Hepatocyte (in vitro differentiated cells): ENCODE measurements around the gene TMEM108. TPM values are rescaled to one million over a fixed set of nuclear protein-coding genes. Genes with fewer than 3 reads are reported as not detected.

Source experiments
- DNase-seq: peaks from one replicate; pipeline ENCODE4 v3.0.0-alpha.2; 2016; ENCODE audit warnings: low spot score
- H2AFZ ChIP-seq: fragments of 200-600 bp; sonication (generic); 2 replicates; pipeline ENCODE4 v1.6.0; 2016; ENCODE audit warnings: antibody characterized with exemption, mild to moderate bottlenecking
- H3K27ac ChIP-seq: fragments of 200-600 bp; sonication (generic); 2 replicates; pipeline ENCODE4 v1.5.1; 2016; ENCODE audit warnings: mild to moderate bottlenecking
- H3K27me3 ChIP-seq: fragments of 200-600 bp; sonication (generic); 2 replicates; pipeline ENCODE4 v1.6.1; 2016
- H3K36me3 ChIP-seq: fragments of 200-600 bp; sonication (generic); replicated peaks from 2 replicates; pipeline ENCODE4 v1.5.1; 2016; ENCODE audit warnings: low read depth; ENCODE audit not compliant: insufficient read depth
- H3K4me1 ChIP-seq: fragments of 200-600 bp; sonication (generic); 2 replicates; pipeline ENCODE4 v1.5.1; 2016; ENCODE audit warnings: mild to moderate bottlenecking, moderate library complexity; ENCODE audit not compliant: insufficient read depth
- H3K4me2 ChIP-seq: fragments of 200-600 bp; sonication (generic); 2 replicates; pipeline ENCODE4 v1.6.0; 2016
- H3K4me3 ChIP-seq: fragments of 200-600 bp; sonication (generic); 2 replicates; pipeline ENCODE4 v1.5.1; 2016; ENCODE audit warnings: mild to moderate bottlenecking
- H3K79me2 ChIP-seq: fragments of 200-600 bp; sonication (generic); 2 replicates; pipeline ENCODE4 v1.6.0; 2017; ENCODE audit warnings: mild to moderate bottlenecking
- H3K9me2 ChIP-seq: fragments of 200-600 bp; sonication (generic); replicated peaks from 2 replicates; pipeline ENCODE4 v1.6.0; 2017; ENCODE audit warnings: mild to moderate bottlenecking; ENCODE audit not compliant: insufficient read depth
- H3K9me3 ChIP-seq: fragments of 200-600 bp; sonication (generic); 2 replicates; pipeline ENCODE4 v1.5.1; 2016; ENCODE audit warnings: low read depth, mild to moderate bottlenecking
- H4K20me1 ChIP-seq: fragments of 200-600 bp; sonication (generic); 2 replicates; pipeline ENCODE4 v1.6.0; 2016; ENCODE audit warnings: mild to moderate bottlenecking; ENCODE audit not compliant: insufficient read depth, poor library complexity, severe bottlenecking
- EZH2 ChIP-seq: fragments of 200-600 bp; sonication (generic); IDR thresholded peaks from 2 replicates; pipeline ENCODE4 v1.6.1; 2016; ENCODE audit warnings: antibody characterized with exemption, mild to moderate bottlenecking, borderline replicate concordance
- EZH2phosphoT487 ChIP-seq: fragments of 200-600 bp; sonication (generic); IDR thresholded peaks from one replicate; pipeline ENCODE4 v1.6.1; 2018; ENCODE audit warnings: antibody characterized with exemption, mild to moderate bottlenecking, low read depth, moderate library complexity; ENCODE audit not compliant: unreplicated experiment, severe bottlenecking
- WGBS: methylation state at CpG from one replicate; pipeline ENCODE4 v1.1.6; 2016; ENCODE audit warnings: low lambda C conversion rate; ENCODE audit errors: missing lambda C conversion rate; 5-methylcytosine and 5-hydroxymethylcytosine counted together
- polyA plus RNA-seq: library from polyadenylated mRNA; unstranded; fragments of >200 nt; fragmentation: Nextera tagmentation; extraction: Ambion mirVana; gene quantifications from 2 replicates; pipeline ENCODE4 v1.2.1, GENCODE V29; 2016
- total RNA-seq: library from RNA; depleted of rRNA; stranded (reverse); fragments of >200 nt; gene quantifications from 2 replicates; pipeline ENCODE4 v1.2.3, GENCODE V29; 2014
- TF ChIP-seq, protein P1 (sequence below): fragments of 200-600 bp; sonication (generic); IDR thresholded peaks from 2 replicates; pipeline ENCODE4 v1.5.1; 2016; ENCODE audit warnings: antibody characterized with exemption, mild to moderate bottlenecking; ENCODE audit not compliant: poor library complexity

Gene TMEM108
- total and polyA plus RNA-seq, 2 experiments from 2014 or later, result 0.53 to 6.5 TPM

DNA sequence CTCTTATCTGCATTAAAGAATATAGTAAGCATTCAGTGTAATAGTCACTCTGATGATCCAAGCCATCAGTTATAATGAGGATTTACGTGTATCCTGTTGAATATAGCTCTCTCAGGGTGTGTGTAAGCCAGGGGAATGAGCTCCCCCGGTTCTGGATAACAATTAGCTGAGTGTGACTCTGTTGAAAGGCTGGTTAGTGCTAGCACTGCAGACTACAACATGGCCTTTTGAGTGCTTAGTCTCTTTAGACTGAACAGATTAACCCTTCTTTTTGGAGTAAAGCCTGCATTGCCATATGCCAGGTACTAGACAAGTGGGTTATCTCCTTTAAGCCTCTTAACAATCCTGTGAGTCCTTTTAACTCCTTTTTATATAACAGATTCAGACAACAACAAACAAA is 119.5 kb downstream of the TMEM108 start:
- Histone ChIP-seq H3K4me1 (no peaks in the 10 kb centered on the region), H3K36me3 (no peaks in the 10 kb centered on the region), H3K79me2 (no peaks in the 10 kb centered on the region), H3K4me3 (no peak overlapping the region), H4K20me1 (no peaks in the 10 kb centered on the region), H3K9me3 (no peaks in the 10 kb centered on the region), H3K9me2 (no peaks in the 10 kb centered on the region), H2AFZ (no peak overlapping the region), H3K4me2 (no peak overlapping the region), H3K27me3 (no peaks in the 10 kb centered on the region), H3K27ac (no peak overlapping the region)
- TF ChIP-seq EZH2 (no peak), EZH2phosphoT487 (no peak)
- TF ChIP-seq, protein P1, sequence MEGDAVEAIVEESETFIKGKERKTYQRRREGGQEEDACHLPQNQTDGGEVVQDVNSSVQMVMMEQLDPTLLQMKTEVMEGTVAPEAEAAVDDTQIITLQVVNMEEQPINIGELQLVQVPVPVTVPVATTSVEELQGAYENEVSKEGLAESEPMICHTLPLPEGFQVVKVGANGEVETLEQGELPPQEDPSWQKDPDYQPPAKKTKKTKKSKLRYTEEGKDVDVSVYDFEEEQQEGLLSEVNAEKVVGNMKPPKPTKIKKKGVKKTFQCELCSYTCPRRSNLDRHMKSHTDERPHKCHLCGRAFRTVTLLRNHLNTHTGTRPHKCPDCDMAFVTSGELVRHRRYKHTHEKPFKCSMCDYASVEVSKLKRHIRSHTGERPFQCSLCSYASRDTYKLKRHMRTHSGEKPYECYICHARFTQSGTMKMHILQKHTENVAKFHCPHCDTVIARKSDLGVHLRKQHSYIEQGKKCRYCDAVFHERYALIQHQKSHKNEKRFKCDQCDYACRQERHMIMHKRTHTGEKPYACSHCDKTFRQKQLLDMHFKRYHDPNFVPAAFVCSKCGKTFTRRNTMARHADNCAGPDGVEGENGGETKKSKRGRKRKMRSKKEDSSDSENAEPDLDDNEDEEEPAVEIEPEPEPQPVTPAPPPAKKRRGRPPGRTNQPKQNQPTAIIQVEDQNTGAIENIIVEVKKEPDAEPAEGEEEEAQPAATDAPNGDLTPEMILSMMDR, result no peak
- DNase-seq, result no peak
- 81% methylated on average over 2 of the region's 2 CpGs for WGBS

DNA sequence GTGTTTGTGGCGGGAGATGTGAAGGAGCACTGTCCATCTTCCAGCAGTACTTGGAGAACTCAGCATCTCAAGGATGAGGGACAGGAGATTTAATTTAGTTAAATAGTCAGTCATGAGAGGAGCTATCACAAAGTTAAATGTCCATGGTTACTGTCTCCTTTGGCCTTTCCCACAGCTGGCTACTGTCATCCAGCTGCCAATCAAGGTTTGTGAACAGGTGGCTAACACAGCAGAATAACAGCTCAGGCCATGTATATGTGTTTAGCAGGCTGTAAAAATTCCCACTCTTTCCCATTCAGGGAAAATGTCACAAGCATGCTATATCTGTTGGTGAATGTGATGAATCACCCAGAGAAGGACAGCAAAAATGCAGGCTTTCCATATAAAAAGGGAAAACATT is 120.5 kb downstream of the TMEM108 start:
- 93% methylated on average over 1 of the region's 1 CpG for WGBS
- no peak overlapping the region for H3K27ac ChIP-seq
- TF ChIP-seq EZH2phosphoT487 (no peak), EZH2 (no peak)
- TF ChIP-seq, protein P1, result no peak
- H3K9me2 ChIP-seq, result no peaks in the 10 kb centered on the region
- no peaks in the 10 kb centered on the region for H3K4me1 ChIP-seq
- H2AFZ ChIP-seq, result no peak overlapping the region
- H4K20me1 ChIP-seq, result no peaks in the 10 kb centered on the region
- H3K79me2 ChIP-seq, result no peaks in the 10 kb centered on the region
- no peak for DNase-seq
- H3K9me3 ChIP-seq, result no peaks in the 10 kb centered on the region
- H3K4me2 ChIP-seq, result no peak overlapping the region
- no peak overlapping the region for H3K4me3 ChIP-seq
- H3K27me3 ChIP-seq, result no peaks in the 10 kb centered on the region
- no peaks in the 10 kb centered on the region for H3K36me3 ChIP-seq

DNA sequence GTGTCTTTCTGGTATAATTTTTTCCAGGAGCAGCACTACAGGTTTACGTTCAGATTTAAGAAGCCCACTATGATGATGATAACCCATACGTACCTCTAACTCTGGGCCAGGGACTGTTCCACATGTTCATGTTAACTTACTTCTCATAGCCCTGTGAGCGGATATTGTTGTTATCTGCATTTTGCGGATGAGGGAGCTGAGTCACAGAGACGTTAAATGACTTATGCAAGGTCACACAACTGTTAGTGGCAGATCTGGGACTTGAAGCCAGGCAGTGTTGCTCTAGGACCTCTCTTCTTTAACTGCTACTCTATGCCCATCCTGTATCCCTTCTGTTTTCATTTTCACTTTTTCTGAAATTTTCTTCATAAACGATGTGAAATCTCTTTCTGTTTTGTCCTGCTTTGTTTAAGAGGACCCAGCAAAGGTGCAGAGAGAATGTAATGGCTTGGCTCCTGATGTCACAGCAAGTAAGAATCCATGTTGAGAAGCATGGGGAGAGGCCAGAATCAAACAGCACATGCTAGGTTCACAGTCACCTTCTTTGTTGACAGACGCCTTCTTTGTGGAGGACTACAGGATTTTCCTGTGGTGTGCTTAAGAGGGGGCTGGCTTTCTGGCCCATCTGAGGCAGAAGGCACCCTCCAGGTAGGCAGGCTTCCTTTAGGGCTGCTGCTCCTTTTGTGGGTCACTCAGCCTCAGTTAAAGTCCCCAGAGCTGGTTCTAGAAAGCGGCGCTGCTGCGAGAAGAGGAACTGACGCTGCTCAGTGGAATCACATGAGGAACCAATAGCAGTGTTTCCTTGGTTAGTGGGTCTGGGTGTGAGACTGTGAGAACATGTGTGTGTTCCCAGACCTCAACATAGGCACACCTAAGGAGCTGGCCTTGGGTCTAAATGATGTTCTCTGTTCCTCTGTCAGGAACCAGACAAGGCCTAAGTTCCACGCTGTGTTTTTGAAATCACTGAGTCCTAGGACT is 121.6 kb downstream of the TMEM108 start:
- no peak for DNase-seq
- Histone ChIP-seq H3K36me3 (no peaks in the 10 kb centered on the region), H3K4me3 (no peak overlapping the region), H3K9me2 (no peaks in the 10 kb centered on the region), H3K4me1 (no peaks in the 10 kb centered on the region), H2AFZ (no peak overlapping the region), H3K27ac (no peak overlapping the region), H3K79me2 (no peaks in the 10 kb centered on the region), H3K9me3 (no peaks in the 10 kb centered on the region), H3K27me3 (no peaks in the 10 kb centered on the region), H4K20me1 (no peaks in the 10 kb centered on the region), H3K4me2 (no peak overlapping the region)
- WGBS, result 93% methylated on average over 12 of the region's 12 CpGs
- no peak for TF ChIP-seq EZH2phosphoT487
- TF ChIP-seq, protein P1, result no peak
- no peak for TF ChIP-seq EZH2
